ENCODE measurements around the gene CNEP1R1.

The CNEP1R1 gene

GRCh38 chr16:49992825-49993224 lies 32.2 kb upstream of the CNEP1R1 start:
- TF ChIP-seq CTCF (IDR thresholded peaks at IDR 0.05; ENCODE audit: low read depth, low read length, missing control alignments): no peak
- no peak for DNase-seq (ENCODE audit: low read depth)
- in situ Hi-C loops (cut with HindIII; ENCODE audit: low sequenced_read_pairs): no loop called here
- no peak overlapping the region for H3K4me3 ChIP-seq (ENCODE audit: low read depth, low read length)

- H3K4me3 ChIP-seq (ENCODE audit: low read depth, low read length): no peak overlapping the region
- no peak for TF ChIP-seq CTCF (IDR thresholded peaks at IDR 0.05; ENCODE audit: low read depth, low read length, missing control alignments)
- in situ Hi-C loops (cut with HindIII; ENCODE audit: low sequenced_read_pairs): no loop called here
- DNase-seq (ENCODE audit: low read depth): no peak
Observed at GRCh38 chr16:49993579-49993978, 31.4 kb upstream of the CNEP1R1 start.

- TF ChIP-seq CTCF (IDR thresholded peaks at IDR 0.05; ENCODE audit: low read depth, low read length, missing control alignments): no peak
- H3K4me3 ChIP-seq (ENCODE audit: low read depth, low read length): no peak overlapping the region
- DNase-seq (ENCODE audit: low read depth): no peak
- in situ Hi-C loops (cut with HindIII; ENCODE audit: low sequenced_read_pairs): no loop called here
Observed at GRCh38 chr16:49994006-49994405, 31.0 kb upstream of the CNEP1R1 start.

GRCh38 chr16:49995720-49996119 lies 29.3 kb upstream of the CNEP1R1 start:
- no peak overlapping the region for H3K4me3 ChIP-seq (ENCODE audit: low read depth, low read length)
- in situ Hi-C loops (cut with HindIII; ENCODE audit: low sequenced_read_pairs): no loop called here
- no peak for TF ChIP-seq CTCF (IDR thresholded peaks at IDR 0.05; ENCODE audit: low read depth, low read length, missing control alignments)
- no peak for DNase-seq (ENCODE audit: low read depth)

- TF ChIP-seq CTCF (IDR thresholded peaks at IDR 0.05; ENCODE audit: low read depth, low read length, missing control alignments): no peak
- no peak for DNase-seq (ENCODE audit: low read depth)
- H3K4me3 ChIP-seq (ENCODE audit: low read depth, low read length): no peak overlapping the region
- in situ Hi-C loops (cut with HindIII; ENCODE audit: low sequenced_read_pairs): no loop called here
Observed at GRCh38 chr16:49997721-49998251, 27.2 kb upstream of the CNEP1R1 start.

GRCh38 chr16:49998991-49999390 lies 26.0 kb upstream of the CNEP1R1 start:
- no peak for TF ChIP-seq CTCF (IDR thresholded peaks at IDR 0.05; ENCODE audit: low read depth, low read length, missing control alignments)
- no peak overlapping the region for H3K4me3 ChIP-seq (ENCODE audit: low read depth, low read length)
- in situ Hi-C loops (cut with HindIII; ENCODE audit: low sequenced_read_pairs): no loop called here
- no peak for DNase-seq (ENCODE audit: low read depth)

- no peak for TF ChIP-seq CTCF (IDR thresholded peaks at IDR 0.05; ENCODE audit: low read depth, low read length, missing control alignments)
- DNase-seq (ENCODE audit: low read depth): no peak
- in situ Hi-C loops (cut with HindIII; ENCODE audit: low sequenced_read_pairs): no loop called here
Observed at GRCh38 chr16:50001144-50001543, 23.9 kb upstream of the CNEP1R1 start.

More at GRCh38 chr16:50001144-50001543, 23.9 kb upstream of the CNEP1R1 start:
- H3K4me3 ChIP-seq (ENCODE audit: low read depth, low read length): no peak overlapping the region

Measured in astrocyte of the cerebellum (primary cell).